ENCODE measurements around the gene SRSF4. TPM values are rescaled to one million over a fixed set of nuclear protein-coding genes. Genes with fewer than 3 reads are reported as not detected.

Gene SRSF4
- total RNA-seq, 1 experiment from 2014 or later = 69.0 TPM

DNA sequence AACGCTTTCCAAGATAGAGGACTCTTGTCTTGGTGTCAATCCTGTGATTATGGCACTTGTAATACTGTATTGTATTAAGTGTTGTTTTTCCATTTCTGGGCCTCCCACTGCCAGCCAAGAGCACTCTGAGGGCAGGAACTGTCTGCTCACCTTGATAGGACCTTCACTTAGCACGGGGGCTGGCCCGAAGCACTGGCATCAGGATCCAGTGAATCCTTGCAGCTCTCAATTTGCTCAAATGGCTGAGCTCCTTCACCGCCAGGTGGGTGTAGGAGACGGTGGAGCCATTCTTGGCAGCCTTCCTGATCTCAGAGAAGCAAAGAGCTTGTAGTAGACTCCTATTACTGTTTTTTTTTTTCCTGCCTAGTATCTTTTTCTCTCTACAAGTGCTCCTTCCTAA, 31.4 kb upstream of the SRSF4 start:
- ChIA-PET CTCF (no interaction called here), RAD21 (ENCODE audit: low non-redundant PET in 1 of 2, low total read pairs in 2 of 2, uncharacterized antibody in 2 of 2, unreplicated experiment in 2 of 2) (no interaction called here), POLR2A (no interaction called here)
- H3K36me3 ChIP-seq (ENCODE audit: control insufficient read depth in 1 of 2, insufficient read depth in 2 of 2, low read length in 2 of 2) = peaks cover 24 to 41% of the 10 kb centered on the region in 2 experiments
- H3K9me2 ChIP-seq (ENCODE audit: insufficient read depth) = no peaks in the 10 kb centered on the region
- no peaks in the 10 kb centered on the region for H3K9me3 ChIP-seq (ENCODE audit: control insufficient read depth in 1 of 2, insufficient read depth in 1 of 2, low read depth in 1 of 2, low read length in 2 of 2)
- no peak overlapping the region for H2AFZ ChIP-seq (ENCODE audit: low read depth, low read length, poor library complexity, severe bottlenecking)
- no peaks in the 10 kb centered on the region for H4K20me1 ChIP-seq (ENCODE audit: insufficient read depth)
- no peak overlapping the region for H3K27ac ChIP-seq (ENCODE audit: low read depth, low read length)
- DNase-seq (ENCODE audit: low read depth, low spot score) (no peak), ATAC-seq (no peak)
- TF ChIP-seq YY1 (IDR thresholded peaks at IDR 0.05; ENCODE audit: extremely low read depth, insufficient replicate concordance, low read depth, low read length) = no peak
- TF ChIP-seq ELF1 (IDR thresholded peaks at IDR 0.05; ENCODE audit: borderline replicate concordance, low read depth) = no peak
- no peak for TF ChIP-seq SRF (IDR thresholded peaks at IDR 0.05; ENCODE audit: low read depth)
- no peak for TF ChIP-seq CTCF (IDR thresholded peaks at IDR 0.05 in 2 of 3, conservative IDR thresholded peaks at IDR 0.05 in 1 of 3; ENCODE audit: borderline replicate concordance in 1 of 3, insufficient read depth in 1 of 3, low read depth in 2 of 3, low read length in 2 of 3)
- no peak for TF ChIP-seq POLR2AphosphoS5 (IDR thresholded peaks at IDR 0.05; ENCODE audit: low read depth, low read length)
- TF ChIP-seq EZH2phosphoT487 (IDR thresholded peaks at IDR 0.05; ENCODE audit: borderline replicate concordance) = no peak
- TF ChIP-seq SIN3A (IDR thresholded peaks at IDR 0.05; ENCODE audit: low read depth) = no peak
- TF ChIP-seq, protein P1, sequence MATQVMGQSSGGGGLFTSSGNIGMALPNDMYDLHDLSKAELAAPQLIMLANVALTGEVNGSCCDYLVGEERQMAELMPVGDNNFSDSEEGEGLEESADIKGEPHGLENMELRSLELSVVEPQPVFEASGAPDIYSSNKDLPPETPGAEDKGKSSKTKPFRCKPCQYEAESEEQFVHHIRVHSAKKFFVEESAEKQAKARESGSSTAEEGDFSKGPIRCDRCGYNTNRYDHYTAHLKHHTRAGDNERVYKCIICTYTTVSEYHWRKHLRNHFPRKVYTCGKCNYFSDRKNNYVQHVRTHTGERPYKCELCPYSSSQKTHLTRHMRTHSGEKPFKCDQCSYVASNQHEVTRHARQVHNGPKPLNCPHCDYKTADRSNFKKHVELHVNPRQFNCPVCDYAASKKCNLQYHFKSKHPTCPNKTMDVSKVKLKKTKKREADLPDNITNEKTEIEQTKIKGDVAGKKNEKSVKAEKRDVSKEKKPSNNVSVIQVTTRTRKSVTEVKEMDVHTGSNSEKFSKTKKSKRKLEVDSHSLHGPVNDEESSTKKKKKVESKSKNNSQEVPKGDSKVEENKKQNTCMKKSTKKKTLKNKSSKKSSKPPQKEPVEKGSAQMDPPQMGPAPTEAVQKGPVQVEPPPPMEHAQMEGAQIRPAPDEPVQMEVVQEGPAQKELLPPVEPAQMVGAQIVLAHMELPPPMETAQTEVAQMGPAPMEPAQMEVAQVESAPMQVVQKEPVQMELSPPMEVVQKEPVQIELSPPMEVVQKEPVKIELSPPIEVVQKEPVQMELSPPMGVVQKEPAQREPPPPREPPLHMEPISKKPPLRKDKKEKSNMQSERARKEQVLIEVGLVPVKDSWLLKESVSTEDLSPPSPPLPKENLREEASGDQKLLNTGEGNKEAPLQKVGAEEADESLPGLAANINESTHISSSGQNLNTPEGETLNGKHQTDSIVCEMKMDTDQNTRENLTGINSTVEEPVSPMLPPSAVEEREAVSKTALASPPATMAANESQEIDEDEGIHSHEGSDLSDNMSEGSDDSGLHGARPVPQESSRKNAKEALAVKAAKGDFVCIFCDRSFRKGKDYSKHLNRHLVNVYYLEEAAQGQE (IDR thresholded peaks at IDR 0.05; ENCODE audit: low read depth) = no peak
- no peak for TF ChIP-seq EGR1 (IDR thresholded peaks at IDR 0.05; ENCODE audit: low read depth)
- TF ChIP-seq RAD21 (IDR thresholded peaks at IDR 0.05; ENCODE audit: low read depth) = no peak
- no peak for TF ChIP-seq CBX3 (IDR thresholded peaks at IDR 0.05; ENCODE audit: low read depth)
- TF ChIP-seq EZH2 (IDR thresholded peaks at IDR 0.05) = no peak
- no peaks in the 10 kb centered on the region for H3K4me1 ChIP-seq (ENCODE audit: control insufficient read depth in 1 of 2, insufficient read depth in 2 of 2, low read length in 2 of 2)
- H3K9ac ChIP-seq (ENCODE audit: low read length) = no peak overlapping the region
- H3K4me2 ChIP-seq (ENCODE audit: low read length) = no peak overlapping the region
- H3K79me2 ChIP-seq (ENCODE audit: insufficient read depth, low read length) = no peaks in the 10 kb centered on the region
- no peaks in the 10 kb centered on the region for H3K27me3 ChIP-seq (ENCODE audit: insufficient read depth, low read length)
- BruUV-seq (replicated peaks) = no TSS peak
- intact Hi-C loops (cut with micrococcal nuclease) = no loop called here
- H3K4me3 ChIP-seq (replicated peaks in 1 of 2; ENCODE audit: low read depth in 1 of 2, low read length in 2 of 2) = no peak overlapping the region

Measured in HCT116 (cell line).